ENCODE data around the gene ZMYND8. TPM values are rescaled to one million over a fixed set of nuclear protein-coding genes. Genes with fewer than 3 reads are reported as not detected.

The ZMYND8 gene
- total and polyA plus RNA-seq, 2 donors (not counting 3 experiments of a cell fraction or from before 2014, with no cell fraction given): 30.6 to 75.2 TPM

GRCh38 chr20:47337413-47337812 is 19.1 kb downstream of the ZMYND8 start:
- no peak overlapping the region for H2AFZ ChIP-seq (ENCODE audit: low read depth, low read length)
- H3K9me3 ChIP-seq (replicated peaks; ENCODE audit: control insufficient read depth, insufficient read depth, low read length): no peaks in the 10 kb centered on the region
- intact Hi-C loops (cut with micrococcal nuclease): no loop called here
- DNase-seq (ENCODE audit: low read depth, low spot score) (no peak), FAIRE-seq (no peak)
- no peak for TF ChIP-seq GATA2 (IDR thresholded peaks at IDR 0.05; ENCODE audit: insufficient read depth, insufficient read length, low read depth, low read length)
- TF ChIP-seq POLR2AphosphoS5 (IDR thresholded peaks at IDR 0.05; ENCODE audit: insufficient read depth, low read depth, low read length): no peak
- no peak for TF ChIP-seq POLR2A (IDR thresholded peaks at IDR 0.05; ENCODE audit: low read depth, low read length)
- TF ChIP-seq CTCF (IDR thresholded peaks at IDR 0.05; ENCODE audit: extremely low read depth in 1 of 2, insufficient read depth in 1 of 2, low read depth in 1 of 2, low read length in 2 of 2): no peak
- TF ChIP-seq JUN (IDR thresholded peaks at IDR 0.05; ENCODE audit: borderline replicate concordance, insufficient read depth, insufficient read length, low read depth): no peak
- no peak for TF ChIP-seq MAX (IDR thresholded peaks at IDR 0.05; ENCODE audit: insufficient read depth, insufficient read length)
- no peak for TF ChIP-seq EZH2 (IDR thresholded peaks at IDR 0.05; ENCODE audit: borderline replicate concordance, low read depth, low read length, severe bottlenecking)
- TF ChIP-seq FOS (IDR thresholded peaks at IDR 0.05; ENCODE audit: borderline replicate concordance, insufficient read depth, low read length): no peak
- no peak for TF ChIP-seq MYC (IDR thresholded peaks at IDR 0.05; ENCODE audit: low read depth, low read length)
- H3K27ac ChIP-seq (ENCODE audit: insufficient read depth, low read depth, low read length): peak overlapping the region; percentile 1
- H3K4me3 ChIP-seq (replicated peaks in 1 of 3; ENCODE audit: insufficient read depth in 1 of 3, low read depth in 1 of 3, low read length in 3 of 3): no peak overlapping the region
- POLR2A ChIA-PET: no interaction called here
- H3K36me3 ChIP-seq (ENCODE audit: control insufficient read depth in 2 of 2, extremely low read depth in 1 of 2, insufficient read depth in 2 of 2, low read length in 2 of 2): peaks cover 6 to 8% of the 10 kb centered on the region in 2 experiments
- H3K79me2 ChIP-seq (ENCODE audit: control insufficient read depth, insufficient read depth, low read length): peaks cover 68% of the 10 kb centered on the region
- no TSS peak for BruUV-seq (replicated peaks)
- peaks cover 35% of the 10 kb centered on the region for H3K4me1 ChIP-seq (ENCODE audit: control insufficient read depth, extremely low read depth, insufficient read depth, low read length)
- H4K20me1 ChIP-seq (replicated peaks; ENCODE audit: control insufficient read depth, extremely low read depth, insufficient read depth, low read length): no peaks in the 10 kb centered on the region
- dilution Hi-C loops (cut with MboI; ENCODE audit: extremely low pct_ligation_motif_present, low sequenced_read_pairs): loop anchor here (10.0 kb wide), 1 partner anchor 63 kb away; no protein-coding TSS in a partner anchor
- H3K4me2 ChIP-seq (ENCODE audit: insufficient read depth, low read length): no peak overlapping the region
- CTCF ChIA-PET: interaction anchor here (1.5 kb wide), 1 partner anchor 46 kb away, joined by 4 read pairs; no protein-coding TSS in a partner anchor
- no peaks in the 10 kb centered on the region for H3K27me3 ChIP-seq (ENCODE audit: control insufficient read depth in 2 of 2, insufficient read depth in 2 of 2, low read length in 2 of 2)
- no peak overlapping the region for H3K9ac ChIP-seq (replicated peaks; ENCODE audit: extremely low read depth, insufficient read depth, low read length)
- H3K9me1 ChIP-seq (replicated peaks; ENCODE audit: control insufficient read depth, extremely low read depth, insufficient read depth, low read length): no peaks in the 10 kb centered on the region

All from endothelial cell of umbilical vein (primary cell).